Gastroesophageal sphincter (tissue), 3 donors: ENCODE measurements around the gene NUP205.

Experiments
- CTCF ChIP-seq, 4 experiments: fragments of 200-600 bp in 2 of 4; fragments of 450-650 bp in 2 of 4; sonication (generic) in 1 of 4; IDR thresholded peaks; one replicate each; pipeline ENCODE4 v1.5.1; 2017 to 2019; ENCODE audit warnings: antibody characterized with exemption in 4 of 4, mild to moderate bottlenecking in 2 of 4, moderate library complexity in 2 of 4
- POLR2A ChIP-seq, 2 donors: fragments of 450-650 bp; IDR thresholded peaks; one replicate each; pipeline ENCODE4 v1.6.1; 2017; ENCODE audit warnings: antibody characterized with exemption in 2 of 2, mild to moderate bottlenecking in 2 of 2, moderate library complexity in 1 of 2

- TF ChIP-seq CTCF (IDR thresholded peaks at IDR 0.05) (no peak), POLR2A (IDR thresholded peaks at IDR 0.05) (no peak)
Observed at GRCh38 chr7:135538376-135538775, 19.3 kb upstream of the NUP205 start.
